Neutrophil (primary cell): ENCODE measurements around the gene RASSF1.

Experiments
- H3K27ac ChIP-seq: fragments of 200-600 bp; sonication (generic); 2 replicates; pipeline ENCODE4 v1.5.1; 2016; ENCODE audit warnings: mild to moderate bottlenecking, moderate library complexity
- H3K27me3 ChIP-seq: fragments of 200-600 bp; sonication (generic); 2 replicates; pipeline ENCODE4 v1.6.0; 2016; ENCODE audit warnings: mild to moderate bottlenecking
- H3K36me3 ChIP-seq: fragments of 200-600 bp; sonication (generic); 2 replicates; pipeline ENCODE4 v1.5.1; 2017
- H3K4me1 ChIP-seq, 2 experiments: fragments of 200-600 bp in 1 of 2; sonication (generic) in 1 of 2; 1 replicate in 1 of 2; 2 replicates in 1 of 2; pipeline versions ENCODE4 v1.5.1 to v1.6.1; 2013 to 2016; ENCODE audit warnings: low read depth in 1 of 2, low read length in 1 of 2, mild to moderate bottlenecking in 1 of 2, moderate library complexity in 1 of 2; ENCODE audit not compliant: control insufficient read depth in 1 of 2, insufficient read depth in 1 of 2
- H3K4me3 ChIP-seq, 2 experiments: fragments of 200-600 bp in 1 of 2; sonication (generic) in 1 of 2; 1 replicate in 1 of 2; 2 replicates in 1 of 2; pipeline ENCODE4 v1.5.1; 2013 to 2016; ENCODE audit warnings: low read depth in 1 of 2, low read length in 1 of 2, mild to moderate bottlenecking in 1 of 2, moderate library complexity in 1 of 2
- H3K9me3 ChIP-seq: fragments of 200-600 bp; sonication (generic); 2 replicates; pipeline ENCODE4 v1.5.1; 2016
- CTCF ChIP-seq: fragments of 200-600 bp; sonication (generic); IDR thresholded peaks from 2 replicates; pipeline ENCODE4 v1.5.1; 2016; ENCODE audit warnings: antibody characterized with exemption

RASSF1 gene

GRCh38 chr3:50345008-50345407, 4.4 kb upstream of the RASSF1 start:
- Histone ChIP-seq H3K9me3 (no peaks in the 10 kb centered on the region), H3K4me3 (peak overlapping the region; percentile 53 to 67), H3K36me3 (peaks cover 14% of the 10 kb centered on the region), H3K27me3 (no peaks in the 10 kb centered on the region), H3K27ac (no peak overlapping the region), H3K4me1 (peaks cover 60 to 63% of the 10 kb centered on the region in 2 experiments)
- no peak for TF ChIP-seq CTCF

GRCh38 chr3:50342813-50343633, 2.4 kb upstream of the RASSF1 start:
- Histone ChIP-seq H3K4me1 (peaks cover 67 to 72% of the 10 kb centered on the region in 2 experiments), H3K36me3 (peaks cover 6% of the 10 kb centered on the region), H3K9me3 (no peaks in the 10 kb centered on the region), H3K4me3 (no peak overlapping the region), H3K27me3 (no peaks in the 10 kb centered on the region), H3K27ac (peak overlapping the region; percentile 100)
- no peak for TF ChIP-seq CTCF

- Histone ChIP-seq H3K36me3 (no peaks in the 10 kb centered on the region), H3K9me3 (no peaks in the 10 kb centered on the region), H3K27ac (peak overlapping the region; percentile 100), H3K4me3 (peak overlapping the region; percentile 91 to 93), H3K4me1 (peaks cover 71 to 79% of the 10 kb centered on the region in 2 experiments), H3K27me3 (no peaks in the 10 kb centered on the region)
- TF ChIP-seq CTCF, result no peak
Observed at GRCh38 chr3:50341996-50342650, 1.5 kb upstream of the RASSF1 start.

- no peak for TF ChIP-seq CTCF
- Histone ChIP-seq H3K4me3 (peak overlapping the region; percentile 91 to 93), H3K4me1 (peaks cover 77 to 85% of the 10 kb centered on the region in 2 experiments), H3K36me3 (no peaks in the 10 kb centered on the region), H3K9me3 (no peaks in the 10 kb centered on the region), H3K27ac (peak overlapping the region; percentile 100), H3K27me3 (no peaks in the 10 kb centered on the region)
Observed at GRCh38 chr3:50341537-50341936, 901 bp upstream of the RASSF1 start.

GRCh38 chr3:50340147-50340447, 539 bp downstream of the RASSF1 start:
- H3K4me3 ChIP-seq, result peak overlapping the region; percentile 91 to 93
- no peaks in the 10 kb centered on the region for H3K9me3 ChIP-seq
- H3K4me1 ChIP-seq, result peaks cover 77% of the 10 kb centered on the region in 2 experiments
- no peaks in the 10 kb centered on the region for H3K36me3 ChIP-seq
- H3K27ac ChIP-seq, result peak overlapping the region; percentile 100
- H3K27me3 ChIP-seq, result no peaks in the 10 kb centered on the region
- TF ChIP-seq CTCF, result no peak
